HG03175 (cell line): Measurements from ENCODE around the gene KHDRBS2.
A peak's percentile ranks its signal among the peaks of the same experiment; 100 is the strongest.
"Not testable (repeated sequence)": the region's sequence is repeated elsewhere in the genome, so short reads cannot be mapped to it uniquely, and the experiment has no call there.

Experiments used
- ATAC-seq: cut with Tn5 transposase; IDR thresholded peaks from one replicate; pipeline ENCODE4 v1.9.1; 2021; ENCODE audit warnings: mild to moderate bottlenecking, moderate library complexity; ENCODE audit not compliant: unreplicated experiment

KHDRBS2 gene

DNA sequence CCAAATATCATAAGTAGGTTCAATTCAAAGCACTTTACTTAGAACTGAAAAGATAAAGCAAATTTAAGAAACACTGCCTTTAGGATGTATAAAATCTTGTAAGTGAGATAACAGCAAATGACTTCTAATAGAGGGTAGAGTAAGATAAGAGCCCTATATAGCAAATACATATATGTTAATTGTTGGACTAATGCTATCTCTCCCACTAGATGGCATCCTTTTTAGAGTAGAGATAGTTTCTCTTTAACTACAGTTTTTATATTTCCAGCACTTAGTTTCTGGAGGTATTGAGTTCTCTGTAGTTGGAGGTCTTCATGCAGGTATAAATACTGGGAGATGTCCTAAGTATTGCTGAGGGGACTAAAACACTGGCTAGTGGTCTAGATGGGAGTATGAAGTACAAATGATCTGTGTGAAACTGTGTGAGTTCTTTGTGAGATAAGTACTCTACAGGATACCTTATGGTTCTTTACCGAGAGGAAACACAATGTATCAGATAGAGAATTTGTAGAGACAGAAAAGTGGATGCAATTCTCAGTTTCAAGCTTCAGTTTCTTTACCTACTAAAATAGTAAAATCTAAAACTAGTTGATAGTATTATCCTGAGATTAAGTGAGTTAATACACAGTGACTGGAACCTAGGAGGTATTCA is 399.3 kb downstream of the KHDRBS2 start:
- ATAC-seq, result no peak

- ATAC-seq, result no peak
These were observed 416.2 kb downstream of the KHDRBS2 start for GRCh38 chr6:61869632-61870400.

DNA sequence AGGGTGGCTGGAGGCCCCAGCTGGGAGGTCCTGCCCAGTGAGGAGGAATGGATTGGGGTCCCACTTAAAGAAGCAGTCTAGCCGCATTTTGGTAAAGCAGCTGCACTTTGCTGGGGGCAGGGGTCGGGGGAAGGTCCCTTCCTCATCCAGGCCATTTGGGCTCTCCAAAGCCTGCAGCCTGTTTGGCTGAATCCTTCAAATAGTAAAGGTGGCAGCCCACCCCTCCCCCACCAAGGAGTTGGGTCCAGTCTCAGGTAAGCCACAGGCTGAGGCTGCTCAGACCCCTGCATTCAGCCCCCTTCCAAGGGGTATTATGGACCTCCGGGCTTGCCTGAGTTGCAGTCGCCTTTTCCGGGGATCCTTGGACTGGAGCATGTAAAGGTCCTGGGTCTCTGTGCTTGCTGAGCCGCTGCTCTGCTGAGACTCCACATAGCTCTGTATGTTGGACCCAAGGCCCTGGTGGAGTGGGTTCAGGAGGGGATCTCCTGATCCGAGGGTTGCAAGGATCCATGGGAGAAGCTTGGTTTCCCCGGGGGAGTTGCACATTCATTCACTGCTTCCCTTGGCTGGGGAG is 417.4 kb downstream of the KHDRBS2 start:
- no peak for ATAC-seq

GRCh38 chr6:61867635-61868034 is 418.4 kb downstream of the KHDRBS2 start:
- no peak for ATAC-seq

- no peak for ATAC-seq
These were observed 428.5 kb downstream of the KHDRBS2 start for GRCh38 chr6:61857541-61857940.

- ATAC-seq, result no peak
These were observed 444.1 kb downstream of the KHDRBS2 start for GRCh38 chr6:61841958-61842357.

GRCh38 chr6:61835237-61835636 is 450.8 kb downstream of the KHDRBS2 start:
- no peak for ATAC-seq

- ATAC-seq, result no peak
These were observed 452.8 kb downstream of the KHDRBS2 start for GRCh38 chr6:61833176-61833755.

GRCh38 chr6:61817716-61818115 is 468.3 kb downstream of the KHDRBS2 start:
- ATAC-seq, result no peak

DNA sequence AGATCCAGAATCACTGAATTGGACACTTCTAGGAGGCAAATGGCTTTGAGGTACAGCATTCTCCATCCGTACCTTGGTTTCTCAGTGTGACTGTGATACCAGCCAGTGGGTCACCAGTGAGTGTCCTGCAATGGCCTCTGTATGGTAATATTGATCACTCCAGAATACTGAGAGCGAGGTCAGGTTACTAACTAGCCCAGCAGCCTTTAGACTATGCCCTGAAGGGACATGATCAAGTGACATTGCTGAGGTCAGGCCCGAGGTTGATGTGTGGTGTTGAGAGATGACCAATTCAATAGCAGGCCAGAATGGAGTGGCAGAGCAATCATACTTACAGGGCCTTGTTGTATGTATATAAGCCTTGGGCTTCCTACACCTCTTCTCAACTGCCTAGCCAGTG is 476.0 kb downstream of the KHDRBS2 start:
- no peak for ATAC-seq

DNA sequence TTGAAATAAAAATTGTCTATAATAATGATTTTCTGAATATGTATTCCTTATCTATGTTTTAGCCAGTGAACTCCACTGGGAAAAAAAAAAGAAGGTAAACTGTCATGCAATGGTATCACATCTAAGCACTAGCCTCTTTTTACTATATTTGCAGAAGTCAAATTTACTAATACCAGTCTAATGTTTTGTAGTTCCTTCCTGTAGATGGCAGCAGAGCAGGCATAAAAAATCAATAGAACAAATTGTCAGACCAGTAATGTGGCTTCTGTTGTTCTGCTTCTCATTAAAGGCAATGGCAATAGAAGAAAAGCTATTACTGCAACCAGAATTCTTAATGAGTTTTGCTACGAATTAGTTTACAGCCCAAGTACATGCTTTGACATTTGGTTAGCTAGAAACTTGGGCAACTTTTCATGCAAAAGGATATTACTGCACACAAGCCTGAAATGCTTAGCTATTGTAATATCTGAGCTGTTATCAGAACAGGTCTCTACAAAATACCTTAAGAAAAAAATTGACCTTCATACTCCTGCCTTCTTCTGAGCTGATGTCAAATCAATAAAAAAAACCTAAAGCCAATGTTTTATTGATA is 476.9 kb downstream of the KHDRBS2 start:
- peak; percentile 47 for ATAC-seq

DNA sequence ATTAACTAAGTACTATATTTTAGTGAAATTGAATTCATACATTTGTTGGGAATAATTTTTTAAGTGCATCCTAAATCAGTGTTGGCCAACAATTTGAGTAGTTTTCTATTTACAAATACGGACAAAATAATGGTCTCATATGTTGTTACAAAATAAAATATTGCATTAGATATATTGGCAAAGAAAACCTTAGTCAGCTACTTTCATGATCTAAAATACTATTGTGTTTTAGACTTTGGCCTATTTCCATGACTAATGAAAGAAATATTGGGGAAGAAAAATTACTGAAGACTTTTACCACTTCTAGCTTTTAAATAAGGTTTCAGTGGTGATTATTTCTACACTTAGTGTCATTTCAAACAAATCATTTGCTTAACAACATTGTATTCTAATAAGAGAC is 498.0 kb downstream of the KHDRBS2 start:
- ATAC-seq, result no peak

DNA sequence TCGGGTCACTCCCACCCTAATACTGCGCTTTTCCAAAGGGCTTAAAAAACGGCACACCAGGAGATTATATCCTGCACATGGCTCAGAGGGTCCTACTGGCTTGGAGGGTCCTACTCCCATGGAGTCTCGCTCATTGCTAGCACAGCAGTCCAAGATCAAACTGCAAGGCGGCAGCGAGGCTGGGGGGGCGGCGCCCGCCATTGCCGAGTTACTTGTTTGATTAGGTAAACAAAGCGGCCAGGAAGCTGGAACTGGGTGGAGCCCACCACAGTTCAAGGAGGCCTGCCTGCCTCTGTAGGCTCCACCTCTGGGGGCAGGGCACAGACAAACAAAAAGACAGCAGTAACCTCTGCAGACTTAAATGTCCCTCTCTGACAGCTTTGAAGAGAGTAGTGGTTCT is 516.6 kb downstream of the KHDRBS2 start:
- not testable (repeated sequence) for ATAC-seq

DNA sequence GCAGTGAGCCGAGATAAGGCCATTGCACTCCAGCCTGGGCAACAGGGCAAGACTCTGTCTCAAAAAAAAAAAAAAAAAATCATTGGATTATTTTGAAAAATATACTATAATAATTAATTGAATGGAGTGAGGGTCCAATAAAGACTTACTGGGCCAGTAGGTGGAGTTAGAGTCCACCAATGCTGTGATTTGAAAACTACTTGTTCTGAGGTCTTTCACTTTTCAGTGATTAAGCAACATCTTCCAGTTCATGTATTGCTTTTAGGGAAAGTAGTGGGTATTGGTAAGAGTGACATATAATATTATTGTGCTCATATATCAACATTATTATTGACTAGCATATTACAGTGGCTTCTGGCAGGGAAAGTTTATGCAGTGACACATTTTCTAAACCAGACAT is 530.3 kb downstream of the KHDRBS2 start:
- ATAC-seq, result no peak

GRCh38 chr6:61751986-61752385 is 534.0 kb downstream of the KHDRBS2 start:
- no peak for ATAC-seq

GRCh38 chr6:61745994-61746393 is 540.0 kb downstream of the KHDRBS2 start:
- no peak for ATAC-seq

GRCh38 chr6:61711849-61712248 is 574.2 kb downstream of the KHDRBS2 start:
- no peak for ATAC-seq

GRCh38 chr6:61688165-61688564 is 597.9 kb downstream of the KHDRBS2 start:
- no peak for ATAC-seq

- ATAC-seq, result no peak
These were observed 603.5 kb downstream of the KHDRBS2 start for GRCh38 chr6:61682562-61682961.

DNA sequence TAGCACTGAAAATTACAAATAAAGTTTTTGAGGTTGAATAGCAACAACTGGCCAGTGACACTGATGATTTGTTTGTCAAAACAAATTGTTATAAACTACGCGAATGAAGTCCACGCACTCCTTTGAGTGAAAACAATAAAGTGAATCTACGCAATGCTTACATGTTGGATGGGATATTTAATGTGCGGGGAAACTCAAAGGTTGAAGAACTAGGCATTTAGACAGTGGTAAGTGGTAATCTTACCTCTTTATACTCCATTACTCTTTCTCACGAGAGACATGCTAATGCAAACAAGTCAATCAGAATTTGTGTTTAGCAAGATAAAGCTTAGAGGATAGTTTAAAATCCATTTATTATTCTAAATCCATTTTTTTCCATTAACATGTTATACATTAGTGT is 606.4 kb downstream of the KHDRBS2 start:
- ATAC-seq, result no peak

- ATAC-seq, result no peak
These were observed 610.3 kb downstream of the KHDRBS2 start for GRCh38 chr6:61675734-61676133.
